OCI-LY7 (cell line): ENCODE measurements around the gene NUP205. TPM values are rescaled to one million over a fixed set of nuclear protein-coding genes. Genes with fewer than 3 reads are reported as not detected.

Experiments
- BruUV-seq: library from RNA; stranded (reverse); fragments of 400-500 nt; replicated peaks from 2 replicates; lab custom pipeline; 2021; lab: Mats Ljungman, UMichigan
- CTCF ChIA-PET: fragments of 300-600 bp; sonication (Branson Sonifier 250); formaldehyde crosslinking; loops from one replicate; lab custom pipeline; 2022; ENCODE audit warnings: antibody characterized with exemption; ENCODE audit not compliant: unreplicated experiment; lab: Charles Lee
- POLR2A ChIA-PET: fragments of 300-600 bp; sonication (Branson Sonifier 250); formaldehyde crosslinking; loops from one replicate; lab custom pipeline; 2022; ENCODE audit warnings: antibody characterized with exemption; lab: Charles Lee
- DNase-seq: peaks from one replicate; pipeline ENCODE4 v3.0.0-alpha.2; 2015; ENCODE audit warnings: low spot score
- H2AFZ ChIP-seq: fragments of 200-600 bp; sonication (generic), shearing (Covaris generic); 2 replicates; pipeline ENCODE4 v1.6.1; 2014; ENCODE audit warnings: mild to moderate bottlenecking, antibody characterized with exemption, low read length, moderate library complexity
- H3K27ac ChIP-seq: fragments of 200-600 bp; sonication (generic); 2 replicates; pipeline ENCODE4 v1.5.1; 2014; ENCODE audit warnings: mixed run types, low read depth, mild to moderate bottlenecking, moderate library complexity, low read length, inconsistent platforms; ENCODE audit not compliant: poor library complexity, severe bottlenecking
- H3K36me3 ChIP-seq: fragments of 200-600 bp; sonication (generic); 2 replicates; pipeline ENCODE4 v1.6.1; 2014; ENCODE audit warnings: mild to moderate bottlenecking, antibody characterized with exemption, low read length, moderate library complexity, mixed read lengths; ENCODE audit not compliant: insufficient read depth
- H3K4me1 ChIP-seq: fragments of 200-600 bp; sonication (generic); 2 replicates; pipeline ENCODE4 v1.5.1; 2014; ENCODE audit warnings: mild to moderate bottlenecking, low read length; ENCODE audit not compliant: insufficient read depth, poor library complexity, severe bottlenecking
- H3K4me2 ChIP-seq: fragments of 200-600 bp; sonication (generic); 2 replicates; pipeline ENCODE4 v1.6.1; 2014; ENCODE audit warnings: mild to moderate bottlenecking, low read length
- H3K4me3 ChIP-seq: fragments of 200-600 bp; sonication (generic); 2 replicates; pipeline ENCODE4 v1.5.1; 2014; ENCODE audit warnings: mild to moderate bottlenecking, low read depth, low read length; ENCODE audit not compliant: poor library complexity, severe bottlenecking
- H3K79me2 ChIP-seq: fragments of 200-600 bp; sonication (generic); 2 replicates; pipeline ENCODE4 v1.6.1; 2016; ENCODE audit warnings: low read depth, mild to moderate bottlenecking, low read length, moderate library complexity, mixed read lengths; ENCODE audit not compliant: insufficient read depth
- H3K9me2 ChIP-seq: fragments of 200-600 bp; sonication (generic); 2 replicates; pipeline ENCODE4 v1.6.1; 2016; ENCODE audit warnings: mild to moderate bottlenecking, low read length, mixed read lengths; ENCODE audit not compliant: insufficient read depth
- H3K9me3 ChIP-seq: fragments of 200-600 bp; sonication (generic); 2 replicates; pipeline ENCODE4 v1.6.1; 2014; ENCODE audit warnings: mild to moderate bottlenecking, mixed run types, low read length, mixed read lengths
- H4K20me1 ChIP-seq: fragments of 200-600 bp; sonication (generic); 2 replicates; pipeline ENCODE4 v1.6.1; 2014; ENCODE audit warnings: mild to moderate bottlenecking, antibody characterized with exemption, low read length, moderate library complexity, mixed read lengths; ENCODE audit not compliant: insufficient read depth
- EZH2phosphoT487 ChIP-seq: fragments of 200-600 bp; sonication (generic); IDR thresholded peaks from 2 replicates; pipeline ENCODE4 v1.6.1; 2018; ENCODE audit warnings: low read depth, borderline replicate concordance, mild to moderate bottlenecking, mixed run types, antibody characterized with exemption, low read length, moderate library complexity, mixed read lengths
- intact Hi-C: fragments of 100-400 bp; cut with micrococcal nuclease; formaldehyde crosslinking; loops from one replicate; pipeline ENCODE4 v1.10.0; 2022; ENCODE audit not compliant: unreplicated experiment
- total RNA-seq, 2 experiments: library from RNA; depleted of rRNA in 1 of 2; stranded (reverse); fragments of >200 nt in 1 of 2; shearing (Covaris generic) in 1 of 2; gene quantifications; 2 replicates each; pipeline ENCODE4 v1.2.3, GENCODE V29; 2014 to 2022
- TF ChIP-seq, protein P1 (sequence below): fragments of 200-600 bp; sonication (generic); conservative IDR thresholded peaks from 2 replicates; pipeline ENCODE4 v1.5.1; 2014; ENCODE audit warnings: mild to moderate bottlenecking, antibody characterized with exemption, low read length, moderate library complexity, mixed read lengths

Gene NUP205
- total RNA-seq, 2 experiments from 2014 or later: 115 to 132 TPM

DNA sequence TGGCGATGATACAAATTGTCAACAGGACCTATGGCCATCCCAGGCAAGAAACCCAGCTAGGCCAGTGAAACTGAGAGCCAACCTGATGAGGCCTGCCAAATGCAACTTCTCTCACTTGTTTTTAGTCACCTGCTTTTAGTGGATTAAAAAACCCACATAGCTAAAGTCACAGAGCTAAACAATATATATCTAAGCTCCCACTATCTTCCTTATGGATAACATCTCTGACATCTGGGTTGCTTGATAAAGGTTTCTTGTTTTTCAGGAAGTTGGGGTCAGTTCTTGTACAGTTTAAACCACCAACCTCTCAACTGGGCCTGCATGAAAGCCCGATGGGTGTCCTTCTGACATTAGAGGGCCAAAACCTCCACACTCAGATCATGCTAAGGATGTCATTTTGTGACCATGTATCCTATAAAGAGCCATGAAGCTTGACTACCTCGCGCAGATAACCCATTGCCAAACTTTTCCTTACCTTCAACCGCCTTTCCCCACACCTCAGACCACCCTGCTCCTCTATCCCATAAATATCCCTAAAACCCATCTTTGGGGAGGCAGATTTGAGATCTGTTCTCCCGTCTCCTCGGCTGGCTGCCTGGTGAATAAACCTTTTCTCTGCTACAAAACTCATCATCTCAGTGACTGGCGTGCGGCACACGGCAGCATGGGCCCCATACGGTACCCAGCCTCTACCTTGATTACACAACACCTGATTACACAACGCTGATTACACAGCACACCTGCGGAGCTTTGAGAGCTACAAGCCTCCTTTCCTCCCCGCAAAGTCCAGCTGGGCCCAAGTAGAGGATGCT, 103.8 kb downstream of the NUP205 start:
- H3K79me2 ChIP-seq: peaks cover 17% of the 10 kb centered on the region; the same call in 1 of the 2 replicates
- ChIA-PET CTCF (no interaction called here), POLR2A (interaction anchor here (0.5 to 2.2 kb wide), 7 partner anchors 14 to 89 kb away, joined by 3 to 5 read pairs (median 3); no protein-coding TSS in a partner anchor)
- no peaks in the 10 kb centered on the region for H3K9me3 ChIP-seq
- H3K4me2 ChIP-seq: peak overlapping the region; percentile 63; the same call in 1 of the 2 replicates
- TF ChIP-seq, protein P1, sequence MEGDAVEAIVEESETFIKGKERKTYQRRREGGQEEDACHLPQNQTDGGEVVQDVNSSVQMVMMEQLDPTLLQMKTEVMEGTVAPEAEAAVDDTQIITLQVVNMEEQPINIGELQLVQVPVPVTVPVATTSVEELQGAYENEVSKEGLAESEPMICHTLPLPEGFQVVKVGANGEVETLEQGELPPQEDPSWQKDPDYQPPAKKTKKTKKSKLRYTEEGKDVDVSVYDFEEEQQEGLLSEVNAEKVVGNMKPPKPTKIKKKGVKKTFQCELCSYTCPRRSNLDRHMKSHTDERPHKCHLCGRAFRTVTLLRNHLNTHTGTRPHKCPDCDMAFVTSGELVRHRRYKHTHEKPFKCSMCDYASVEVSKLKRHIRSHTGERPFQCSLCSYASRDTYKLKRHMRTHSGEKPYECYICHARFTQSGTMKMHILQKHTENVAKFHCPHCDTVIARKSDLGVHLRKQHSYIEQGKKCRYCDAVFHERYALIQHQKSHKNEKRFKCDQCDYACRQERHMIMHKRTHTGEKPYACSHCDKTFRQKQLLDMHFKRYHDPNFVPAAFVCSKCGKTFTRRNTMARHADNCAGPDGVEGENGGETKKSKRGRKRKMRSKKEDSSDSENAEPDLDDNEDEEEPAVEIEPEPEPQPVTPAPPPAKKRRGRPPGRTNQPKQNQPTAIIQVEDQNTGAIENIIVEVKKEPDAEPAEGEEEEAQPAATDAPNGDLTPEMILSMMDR: no peak
- no peak for TF ChIP-seq EZH2phosphoT487
- peaks cover under 1% of the 10 kb centered on the region; the same call in 1 of the 2 replicates for H3K36me3 ChIP-seq
- H3K4me3 ChIP-seq: peak overlapping the region; percentile 95
- no TSS peak for BruUV-seq
- no peaks in the 10 kb centered on the region for H4K20me1 ChIP-seq
- peak overlapping the region; percentile 99 for H2AFZ ChIP-seq
- peaks cover 19% of the 10 kb centered on the region for H3K4me1 ChIP-seq
- H3K9me2 ChIP-seq: no peaks in the 10 kb centered on the region
- intact Hi-C loops: loop anchor here (5.0 to 10.0 kb wide), 4 partner anchors 149 to 677 kb away; partner anchors contain the start of genes AGBL3 and CNOT4
- H3K27ac ChIP-seq: no peak overlapping the region
- no peak for DNase-seq

DNA sequence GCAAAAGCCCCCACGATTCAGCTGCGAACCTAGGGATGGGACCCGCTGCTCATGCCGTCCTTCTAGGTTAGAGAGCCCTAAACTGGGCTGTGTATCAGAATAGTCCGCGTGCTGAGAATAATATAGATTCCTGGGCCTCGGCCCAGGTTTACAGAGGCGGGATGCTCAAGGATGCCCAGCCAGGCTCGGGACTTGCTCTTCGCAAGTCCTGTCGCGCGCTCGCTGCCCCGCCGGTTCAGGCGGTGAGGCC, 104.3 kb downstream of the NUP205 start:
- peaks cover 19% of the 10 kb centered on the region for H3K4me1 ChIP-seq
- BruUV-seq: no TSS peak
- intact Hi-C loops: loop anchor here (5.0 to 10.0 kb wide), 4 partner anchors 150 to 677 kb away; partner anchors contain the start of genes AGBL3 and CNOT4
- peaks cover 4% of the 10 kb centered on the region; the same call in 1 of the 2 replicates for H3K36me3 ChIP-seq
- ChIA-PET POLR2A (interaction anchor here (0.8 to 2.2 kb wide), 6 partner anchors 13 to 70 kb away, joined by 3 to 5 read pairs (median 3); no protein-coding TSS in a partner anchor), CTCF (no interaction called here)
- no peaks in the 10 kb centered on the region for H3K9me3 ChIP-seq
- H2AFZ ChIP-seq: peak overlapping the region; percentile 99
- DNase-seq: no peak
- peak overlapping the region; percentile 63; the same call in 1 of the 2 replicates for H3K4me2 ChIP-seq
- H3K4me3 ChIP-seq: peak overlapping the region; percentile 95
- H3K27ac ChIP-seq: no peak overlapping the region
- TF ChIP-seq, protein P1: peak; percentile 71
- TF ChIP-seq EZH2phosphoT487: no peak
- H3K79me2 ChIP-seq: peaks cover 17% of the 10 kb centered on the region; the same call in 1 of the 2 replicates
- no peaks in the 10 kb centered on the region for H4K20me1 ChIP-seq
- H3K9me2 ChIP-seq: no peaks in the 10 kb centered on the region
